Heart left ventricle (tissue), 16 donors: ENCODE measurements around the gene NAT8L. TPM values are rescaled to one million over a fixed set of nuclear protein-coding genes. Genes with fewer than 3 reads are reported as not detected.

Source experiments
- ATAC-seq, 4 donors: fragments of 200-7000 bp; cut with Tn5 transposase; one replicate each; pipeline ENCODE4 v1.9.1; 2020 to 2022; ENCODE audit warnings: moderate library complexity in 4 of 4, mild to moderate bottlenecking in 3 of 4, moderate number of reproducible peaks in 1 of 4
- DNase-seq, 5 donors: peaks; one replicate each; pipeline ENCODE4 v3.0.0-alpha.2; 2020
- H3K27ac ChIP-seq, 12 donors: fragments of 200-600 bp; sonication (generic) in 4 of 12; one replicate each; pipeline versions ENCODE4 v1.5.0 to v1.8.0; 2016 to 2022; ENCODE audit warnings: mild to moderate bottlenecking in 2 of 12
- H3K27me3 ChIP-seq, 9 donors: fragments of 200-600 bp; sonication (generic) in 2 of 9; one replicate each; pipeline versions ENCODE4 v1.5.1 to v1.8.0; 2016 to 2022; ENCODE audit warnings: mild to moderate bottlenecking in 3 of 9
- H3K36me3 ChIP-seq, 9 donors: fragments of 200-600 bp; sonication (generic) in 2 of 9; one replicate each; pipeline versions ENCODE4 v1.5.0 to v1.8.0; 2018 to 2022; ENCODE audit warnings: mild to moderate bottlenecking in 2 of 9
- H3K4me1 ChIP-seq, 12 donors: fragments of 200-600 bp; sonication (generic) in 4 of 12; one replicate each; pipeline versions ENCODE4 v1.5.0 to v1.8.0; 2016 to 2022; ENCODE audit warnings: mild to moderate bottlenecking in 3 of 12
- H3K4me3 ChIP-seq, 12 donors: fragments of 200-600 bp; sonication (generic) in 4 of 12; one replicate each; pipeline versions ENCODE4 v1.5.0 to v1.8.0; 2017 to 2022; ENCODE audit warnings: mild to moderate bottlenecking in 9 of 12, moderate library complexity in 4 of 12
- H3K9me3 ChIP-seq, 12 donors: fragments of 200-600 bp; sonication (generic) in 4 of 12; one replicate each; pipeline versions ENCODE4 v1.5.0 to v1.8.0; 2016 to 2022; ENCODE audit warnings: mild to moderate bottlenecking in 1 of 12
- POLR2A ChIP-seq, 2 donors: fragments of 450-650 bp; IDR thresholded peaks; one replicate each; pipeline ENCODE4 v1.6.1; 2017; ENCODE audit warnings: antibody characterized with exemption in 2 of 2, mild to moderate bottlenecking in 2 of 2, moderate library complexity in 2 of 2
- WGBS, 4 donors: extraction: QIAGEN DNeasy Blood & Tissue Kit in 2 of 4; methylation state at CpG; one replicate each; pipeline versions ENCODE4 v1.1.5 to v1.1.7; 2013 to 2018; 5-methylcytosine and 5-hydroxymethylcytosine counted together
- intact Hi-C, 10 donors: fragments of 100-400 bp; cut with DNase I; formaldehyde crosslinking; loops; one replicate each; pipeline versions ENCODE4 v1.11.1 to v1.14.2; 2022
- polyA plus RNA-seq, 2 donors: library from polyadenylated mRNA; stranded (reverse); fragments of 200-250 nt; gene quantifications; one replicate each; pipeline ENCODE4 v1.2.3, GENCODE V29; 2013
- total RNA-seq, 9 donors: library from RNA; depleted of rRNA in 2 of 9; stranded (reverse); fragments of >200 nt in 2 of 9; fragmentation: NEBNext Ultra II Directional in 3 of 9; extraction: Animal tissue kit (Norgen Biotek cat#: 25700) in 3 of 9; gene quantifications; one replicate each; pipeline versions ENCODE4 v1.1.0 to v1.2.4, GENCODE V29; 2016 to 2023
- TF ChIP-seq, protein P1 (sequence below), 12 donors: fragments of 200-600 bp; sonication (generic) in 4 of 12; IDR thresholded peaks; one replicate each; pipeline versions ENCODE4 v1.5.0 to v1.8.0; 2018 to 2022; ENCODE audit warnings: antibody characterized with exemption in 12 of 12, mild to moderate bottlenecking in 5 of 12
- donor health status: ischemic (EF 13 %, LVEDD 7.1; RV severe dilation, severe dysfunction).
- donor health status: healthy with polysubstance abuse.
- donor health status: DM: no; HTN: yes; CAD: no.
- donor health status: DM: no; HTN: no; CAD: no.
- donor health status: ischemic (EF 25% LVEDD 6.9; RV normal size, moderate dysfunction).
- donor health status: ischemic (EF 25% LVEDD 5.7; RV mildly dilated, moderate dysfunction).
- donor health status: healthy.
- donor health status: DM: yes; HTN: yes; CAD: no.
- donor health status: ischemic (EF 35%, LVEDD 5.7; RV mildly dilated, moderate dysfunction).
- donor health status: nonischemic (EF 11% LVEDD 7.7; RV severe dilation, severe dysfunction).
- donor health status: DM: yes; HTN: yes; CAD: no.
- donor health status: PGD.
- donor health status: ischemic (EF 29% LVEDD 5.4; RV normal size, mild dysfunction).
- donor health status: nonischemic (EF 23%, LVEDD 6.1; RV moderate dilation, normal function).

The NAT8L gene
- total and polyA plus RNA-seq, 11 donors, result 0.19 to 3.1 (median 0.32) TPM

DNA sequence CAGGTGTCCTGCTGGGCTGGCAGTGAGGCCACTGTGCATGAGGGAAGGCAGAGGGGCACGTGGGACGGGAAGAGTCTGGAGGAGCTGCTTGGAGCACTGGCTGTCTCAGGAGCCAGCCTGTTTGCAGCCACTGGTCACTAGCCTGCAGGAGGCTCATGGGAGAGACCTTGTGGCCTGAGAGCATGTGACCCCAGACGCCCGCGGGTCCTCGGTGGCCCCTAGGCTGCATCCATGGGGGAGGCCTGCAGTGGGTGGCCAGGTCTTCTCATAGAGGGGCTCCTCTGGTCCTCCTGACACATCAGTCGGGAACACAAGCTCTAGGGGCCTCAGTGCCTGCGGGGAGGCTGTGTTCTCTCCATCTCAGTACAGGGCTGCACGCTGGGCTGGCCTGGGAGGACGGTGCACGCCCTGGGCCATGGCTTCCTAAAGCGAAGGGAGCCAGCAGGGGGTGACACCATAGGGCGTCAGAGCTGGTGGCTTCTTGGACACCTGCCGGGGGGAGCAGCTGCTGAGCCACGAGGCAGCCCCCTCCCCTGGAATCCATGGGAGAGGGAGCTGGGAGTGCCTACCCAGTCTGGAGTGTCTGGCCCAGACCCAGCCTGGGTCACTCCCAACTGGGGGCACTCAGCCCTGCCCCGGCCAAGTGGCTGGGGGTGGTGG is 12.3 kb downstream of the NAT8L start:
- no peak overlapping the region for H3K27ac ChIP-seq
- 60 to 81% (median 67%) methylated on average over 8 to 16 of the region's 16 CpGs for WGBS, 4 donors
- H3K9me3 ChIP-seq, result no peaks in the 10 kb centered on the region
- DNase-seq, result peak in 3 of 5 donors; percentile 15 to 27 (median 25)
- no peak for ATAC-seq
- no peak for TF ChIP-seq POLR2A (IDR thresholded peaks at IDR 0.05)
- TF ChIP-seq, protein P1, sequence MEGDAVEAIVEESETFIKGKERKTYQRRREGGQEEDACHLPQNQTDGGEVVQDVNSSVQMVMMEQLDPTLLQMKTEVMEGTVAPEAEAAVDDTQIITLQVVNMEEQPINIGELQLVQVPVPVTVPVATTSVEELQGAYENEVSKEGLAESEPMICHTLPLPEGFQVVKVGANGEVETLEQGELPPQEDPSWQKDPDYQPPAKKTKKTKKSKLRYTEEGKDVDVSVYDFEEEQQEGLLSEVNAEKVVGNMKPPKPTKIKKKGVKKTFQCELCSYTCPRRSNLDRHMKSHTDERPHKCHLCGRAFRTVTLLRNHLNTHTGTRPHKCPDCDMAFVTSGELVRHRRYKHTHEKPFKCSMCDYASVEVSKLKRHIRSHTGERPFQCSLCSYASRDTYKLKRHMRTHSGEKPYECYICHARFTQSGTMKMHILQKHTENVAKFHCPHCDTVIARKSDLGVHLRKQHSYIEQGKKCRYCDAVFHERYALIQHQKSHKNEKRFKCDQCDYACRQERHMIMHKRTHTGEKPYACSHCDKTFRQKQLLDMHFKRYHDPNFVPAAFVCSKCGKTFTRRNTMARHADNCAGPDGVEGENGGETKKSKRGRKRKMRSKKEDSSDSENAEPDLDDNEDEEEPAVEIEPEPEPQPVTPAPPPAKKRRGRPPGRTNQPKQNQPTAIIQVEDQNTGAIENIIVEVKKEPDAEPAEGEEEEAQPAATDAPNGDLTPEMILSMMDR (IDR thresholded peaks at IDR 0.05), result no peak
- H3K4me3 ChIP-seq, result no peak overlapping the region
- peaks cover 0 to 15% (median 0%) of the 10 kb centered on the region in 9 donors for H3K27me3 ChIP-seq
- no peaks in the 10 kb centered on the region for H3K36me3 ChIP-seq
- intact Hi-C loops, result no loop called here
- peaks cover 0 to 6% (median 0%) of the 10 kb centered on the region in 12 donors for H3K4me1 ChIP-seq

DNA sequence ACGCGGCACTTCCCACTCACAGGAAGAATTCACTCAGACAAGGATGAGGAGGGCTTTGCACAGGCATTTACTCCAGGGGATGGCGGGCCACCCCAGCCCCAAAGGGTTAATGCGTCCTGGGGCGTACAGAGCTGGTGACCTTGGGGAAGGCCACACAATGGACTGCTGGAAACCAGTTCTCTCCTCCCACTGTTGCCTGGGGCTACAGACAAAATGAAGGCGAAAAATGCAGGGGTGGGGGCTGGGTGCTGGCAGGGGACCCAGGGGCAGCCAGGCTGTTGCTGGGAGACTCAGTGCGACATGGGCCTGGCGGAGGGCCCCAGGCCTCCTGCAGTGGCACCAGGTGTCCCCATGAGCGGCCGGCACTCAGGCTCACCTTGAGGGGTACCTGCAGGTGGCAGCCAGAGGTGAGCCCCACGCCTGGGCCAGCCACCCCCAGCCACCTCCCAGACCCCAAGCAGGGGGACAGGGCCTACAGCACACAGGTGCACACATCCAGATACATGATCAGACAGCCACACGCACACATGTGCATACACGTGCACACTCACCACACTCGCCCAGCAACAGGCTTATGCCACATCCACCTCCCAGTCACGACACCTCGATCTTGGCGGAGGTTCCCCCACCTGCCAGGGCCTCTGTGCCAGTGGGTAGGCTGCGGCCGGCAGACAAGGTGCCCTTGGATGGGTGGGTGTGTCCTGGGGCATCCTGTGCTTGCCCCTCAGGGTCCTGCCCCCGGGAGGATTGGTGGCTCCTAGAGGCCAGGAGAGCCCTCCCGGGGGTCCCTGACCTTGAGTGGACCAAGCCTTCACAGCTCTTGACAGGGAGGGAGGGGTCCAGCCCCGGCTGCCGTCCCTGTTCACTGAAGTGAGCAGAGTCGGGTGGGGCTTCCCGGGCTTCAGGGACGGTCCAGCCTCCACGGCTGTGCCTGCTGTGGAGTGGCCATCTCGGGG is 13.1 kb downstream of the NAT8L start:
- ATAC-seq (no peak), DNase-seq (peak in 1 of 5 donors; percentile 63)
- Histone ChIP-seq H3K9me3 (no peaks in the 10 kb centered on the region), H3K4me1 (peaks cover 0 to 6% (median 0%) of the 10 kb centered on the region in 12 donors), H3K27ac (no peak overlapping the region), H3K4me3 (no peak overlapping the region), H3K27me3 (peaks cover 0 to 15% (median 0%) of the 10 kb centered on the region in 9 donors), H3K36me3 (no peaks in the 10 kb centered on the region)
- TF ChIP-seq, protein P1 (IDR thresholded peaks at IDR 0.05), result no peak
- no peak for TF ChIP-seq POLR2A (IDR thresholded peaks at IDR 0.05)
- 63 to 75% (median 70%) methylated on average over 11 to 28 of the region's 28 CpGs for WGBS, 4 donors
- intact Hi-C loops, result no loop called here

DNA sequence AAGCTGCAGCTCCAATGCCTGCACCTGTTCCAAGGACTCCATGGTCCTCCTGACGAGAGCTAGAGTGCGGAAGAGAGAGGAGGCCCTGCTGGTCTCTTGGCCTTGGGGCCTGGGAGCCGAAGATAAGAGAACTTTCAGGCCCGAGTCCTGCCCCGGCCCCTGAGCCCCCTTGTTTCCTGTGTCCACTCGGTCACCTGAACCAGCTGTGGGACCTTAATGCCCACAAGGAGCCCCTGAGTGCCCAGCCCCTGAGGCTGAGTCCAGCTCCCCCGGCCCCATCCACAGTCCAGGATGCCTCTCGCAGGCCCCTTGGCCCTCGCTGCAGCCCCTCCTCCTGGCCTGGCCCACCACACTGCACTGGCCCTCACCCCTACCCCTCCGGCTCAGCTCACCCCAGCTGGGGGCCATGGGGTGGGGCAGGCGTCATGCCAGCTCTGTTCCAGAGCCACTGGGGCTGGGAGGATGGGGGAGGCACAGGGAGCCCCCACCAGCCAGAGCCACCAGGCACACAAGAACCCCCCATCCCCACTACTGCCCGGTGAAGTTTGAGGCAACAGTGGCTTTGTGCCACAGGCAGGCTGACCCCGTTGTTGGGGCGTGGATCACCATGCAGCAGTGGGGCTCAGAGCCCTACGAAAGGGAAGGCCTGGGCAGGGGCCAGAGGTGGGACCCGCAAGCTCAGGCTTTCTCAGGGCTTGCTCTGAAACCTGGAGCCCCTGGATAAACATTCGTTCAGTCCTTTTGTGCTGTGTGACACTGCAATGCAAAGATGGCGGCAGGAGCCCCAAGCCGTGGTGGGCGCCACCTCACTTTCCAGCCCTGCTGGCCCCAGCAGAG is 14.1 kb downstream of the NAT8L start:
- Histone ChIP-seq H3K9me3 (no peaks in the 10 kb centered on the region), H3K4me1 (peaks cover 0 to 6% (median 0%) of the 10 kb centered on the region in 12 donors), H3K4me3 (no peak overlapping the region), H3K27ac (no peak overlapping the region), H3K27me3 (peaks cover 0 to 15% (median 0%) of the 10 kb centered on the region in 9 donors), H3K36me3 (no peaks in the 10 kb centered on the region)
- DNase-seq, result peak in 2 of 5 donors; percentile 13 to 50
- 84 to 92% (median 89%) methylated on average over 11 to 20 of the region's 20 CpGs for WGBS, 4 donors
- no peak for ATAC-seq
- TF ChIP-seq, protein P1 (IDR thresholded peaks at IDR 0.05), result no peak
- no peak for TF ChIP-seq POLR2A (IDR thresholded peaks at IDR 0.05)
- intact Hi-C loops, result no loop called here
